Naive thymus-derived CD4-positive, alpha-beta T cell (primary cell): Measurements from ENCODE around the gene SEC14L5. TPM values are rescaled to one million over a fixed set of nuclear protein-coding genes. Genes with fewer than 3 reads are reported as not detected.

Source experiments
- ATAC-seq: fragments of 150-1000 bp; cut with Tn5 transposase; 2 replicates; pipeline ENCODE4 v1.10.0; 2021; ENCODE audit warnings: mild to moderate bottlenecking, moderate library complexity
- CTCF ChIA-PET: fragments of 350-600 bp; sonication (Branson Sonifier 250); formaldehyde crosslinking; loops from one replicate; lab custom pipeline; 2021; ENCODE audit warnings: antibody characterized with exemption; lab: Charles Lee
- POLR2A ChIA-PET: fragments of 350-600 bp; sonication (Branson Sonifier 250); formaldehyde crosslinking; loops from one replicate; lab custom pipeline; 2021; ENCODE audit warnings: antibody characterized with exemption, inconsistent platforms; lab: Charles Lee
- DNase-seq, 9 donors: peaks; one replicate each; pipeline versions ENCODE4 v3.0.0 to v3.0.0-alpha.2; 2020 to 2022; ENCODE audit warnings: mixed read lengths in 1 of 9
- H3K27ac ChIP-seq: one replicate; pipeline ENCODE4 v1.7.0; 2013; ENCODE audit warnings: mild to moderate bottlenecking, low read depth, low read length, moderate library complexity
- H3K27me3 ChIP-seq, 2 donors: one replicate each; pipeline ENCODE4 v1.7.0; 2013; ENCODE audit warnings: low read length in 2 of 2, mild to moderate bottlenecking in 2 of 2, moderate library complexity in 2 of 2; ENCODE audit not compliant: control insufficient read depth in 2 of 2, insufficient read depth in 2 of 2
- H3K36me3 ChIP-seq, 3 experiments: 1 replicate in 2 of 3; 2 replicates in 1 of 3; pipeline ENCODE4 v1.7.0; 2013; ENCODE audit warnings: low read length in 3 of 3, mild to moderate bottlenecking in 3 of 3, moderate library complexity in 1 of 3; ENCODE audit not compliant: insufficient read depth in 3 of 3, control insufficient read depth in 2 of 3
- H3K4me1 ChIP-seq, 2 donors: one replicate each; pipeline ENCODE4 v1.7.0; 2013; ENCODE audit warnings: low read length in 2 of 2, mild to moderate bottlenecking in 2 of 2, moderate library complexity in 1 of 2; ENCODE audit not compliant: control insufficient read depth in 2 of 2, insufficient read depth in 2 of 2
- H3K4me3 ChIP-seq: 2 replicates; pipeline ENCODE4 v1.7.0; 2013; ENCODE audit warnings: mild to moderate bottlenecking, low read length
- H3K9me3 ChIP-seq, 3 experiments: 1 replicate in 2 of 3; 2 replicates in 1 of 3; pipeline ENCODE4 v1.7.0; 2013; ENCODE audit warnings: low read length in 3 of 3; ENCODE audit not compliant: control insufficient read depth in 2 of 3
- H3K27ac Mint-ChIP-seq, 9 donors: one replicate each; pipeline ENCODE4 v1.8.0; 2020 to 2022; ENCODE audit warnings: mixed read lengths in 9 of 9, mild to moderate bottlenecking in 8 of 9, moderate library complexity in 5 of 9, inconsistent platforms in 2 of 9
- H3K27me3 Mint-ChIP-seq, 5 donors: one replicate each; pipeline ENCODE4 v1.8.0; 2021 to 2022; ENCODE audit warnings: mixed read lengths in 5 of 5, mild to moderate bottlenecking in 1 of 5
- H3K36me3 Mint-ChIP-seq, 5 donors: one replicate each; pipeline ENCODE4 v1.8.0; 2020 to 2022; ENCODE audit warnings: mixed read lengths in 5 of 5, mild to moderate bottlenecking in 3 of 5, inconsistent platforms in 1 of 5
- H3K4me1 Mint-ChIP-seq, 7 donors: one replicate each; pipeline ENCODE4 v1.8.0; 2020 to 2022; ENCODE audit warnings: mixed read lengths in 7 of 7, mild to moderate bottlenecking in 3 of 7, inconsistent platforms in 1 of 7
- H3K4me3 Mint-ChIP-seq, 10 donors: one replicate each; pipeline ENCODE4 v1.8.0; 2020 to 2022; ENCODE audit warnings: mild to moderate bottlenecking in 10 of 10, mixed read lengths in 10 of 10, moderate library complexity in 6 of 10, inconsistent platforms in 2 of 10
- H3K9me3 Mint-ChIP-seq, 11 donors: one replicate each; pipeline ENCODE4 v1.8.0; 2020 to 2022; ENCODE audit warnings: mixed read lengths in 11 of 11, mild to moderate bottlenecking in 4 of 11, inconsistent platforms in 1 of 11, moderate library complexity in 1 of 11
- intact Hi-C, 2 donors: fragments of 100-400 bp; cut with micrococcal nuclease; formaldehyde crosslinking; loops; one replicate each; pipeline ENCODE4 v1.15.1; 2023
- polyA plus RNA-seq, 2 donors: library from polyadenylated mRNA; unstranded; fragments of 300-500 nt; fragmentation: Illumina TruSeq; gene quantifications; one replicate each; pipeline ENCODE4 v1.2.3, GENCODE V29; 2021
- total RNA-seq, 6 experiments: library from RNA in 5 of 6; stranded (reverse) in 5 of 6; gene quantifications; 1 replicate in 5 of 6; 2 replicates in 1 of 6; pipeline ENCODE4 v1.2.3 and lab custom pipeline; 2021 to 2026

SEC14L5 gene
- total and polyA plus RNA-seq, 7 experiments from 2014 or later, result 0.21 to 1.0 TPM; not detected in 5

DNA sequence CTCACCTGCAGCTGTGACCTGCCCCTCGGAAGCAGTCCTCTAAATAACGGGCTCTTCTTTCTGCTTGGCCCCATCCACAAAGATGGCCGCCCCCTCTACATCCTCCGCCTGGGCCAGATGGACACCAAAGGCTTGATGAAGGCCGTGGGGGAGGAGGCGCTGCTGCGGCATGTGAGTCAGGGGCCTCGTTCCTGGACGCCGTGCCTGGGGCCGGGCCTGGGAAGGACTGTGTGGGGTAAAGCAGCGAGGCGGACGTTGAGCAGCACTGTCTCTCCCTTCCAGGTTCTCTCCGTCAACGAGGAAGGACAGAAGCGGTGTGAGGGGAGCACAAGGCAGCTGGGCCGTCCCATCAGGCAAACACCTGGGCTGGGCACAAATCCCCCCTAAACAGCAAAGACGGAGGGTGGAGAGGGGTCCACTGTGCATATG lies 42.5 kb downstream of the SEC14L5 start:
- intact Hi-C loops, result no loop called here
- Mint-ChIP-seq H3K4me1 (no peaks in the 10 kb centered on the region), H3K27me3 (peaks cover 0 to 21% (median 17%) of the 10 kb centered on the region in 5 donors), H3K4me3 (no peak overlapping the region), H3K36me3 (no peaks in the 10 kb centered on the region), H3K27ac (no peak overlapping the region), H3K9me3 (no peaks in the 10 kb centered on the region)
- no peaks in the 10 kb centered on the region for H3K36me3 ChIP-seq
- POLR2A ChIA-PET, result no interaction called here
- no peaks in the 10 kb centered on the region for H3K9me3 ChIP-seq
- no peak overlapping the region for H3K4me3 ChIP-seq
- H3K27ac ChIP-seq, result no peak overlapping the region
- ATAC-seq (no peak), DNase-seq (no peak)
- CTCF ChIA-PET, result no interaction called here
- H3K4me1 ChIP-seq, result no peaks in the 10 kb centered on the region
- no peaks in the 10 kb centered on the region for H3K27me3 ChIP-seq

DNA sequence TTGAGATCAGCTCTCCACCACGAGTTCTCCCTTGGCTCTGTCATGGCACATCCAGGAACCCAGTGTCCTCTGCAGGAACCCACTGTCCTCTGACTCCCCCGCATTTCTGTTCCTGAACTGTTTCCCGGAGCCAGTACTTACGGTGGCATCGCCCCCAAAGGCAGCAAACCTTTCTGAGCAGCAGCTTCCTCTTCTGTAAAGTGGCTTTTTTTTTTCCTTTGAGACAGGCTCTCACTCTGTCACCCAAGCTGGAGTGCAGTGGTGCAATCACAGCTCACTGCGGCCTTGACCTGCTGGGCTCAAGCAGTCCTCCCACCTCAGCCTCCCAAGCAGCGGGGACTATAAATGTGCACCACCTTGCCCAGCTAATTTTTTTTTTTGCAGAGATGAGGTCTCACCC lies 43.4 kb downstream of the SEC14L5 start:
- no peaks in the 10 kb centered on the region for H3K9me3 Mint-ChIP-seq
- no peak overlapping the region for H3K4me3 ChIP-seq
- no peaks in the 10 kb centered on the region for H3K4me1 Mint-ChIP-seq
- no peak for DNase-seq
- ChIA-PET POLR2A (no interaction called here), CTCF (interaction anchor here (0.7 kb wide), 1 partner anchor 60 kb away, joined by 3 read pairs; no protein-coding TSS in a partner anchor)
- H3K27ac Mint-ChIP-seq, result no peak overlapping the region
- ATAC-seq, result no peak
- no peak overlapping the region for H3K27ac ChIP-seq
- H3K4me1 ChIP-seq, result no peaks in the 10 kb centered on the region
- intact Hi-C loops, result no loop called here
- H3K27me3 Mint-ChIP-seq, result peaks cover 0 to 14% (median 9%) of the 10 kb centered on the region in 5 donors
- no peaks in the 10 kb centered on the region for H3K9me3 ChIP-seq
- no peaks in the 10 kb centered on the region for H3K27me3 ChIP-seq
- no peak overlapping the region for H3K4me3 Mint-ChIP-seq
- H3K36me3 ChIP-seq, result no peaks in the 10 kb centered on the region
- H3K36me3 Mint-ChIP-seq, result no peaks in the 10 kb centered on the region

DNA sequence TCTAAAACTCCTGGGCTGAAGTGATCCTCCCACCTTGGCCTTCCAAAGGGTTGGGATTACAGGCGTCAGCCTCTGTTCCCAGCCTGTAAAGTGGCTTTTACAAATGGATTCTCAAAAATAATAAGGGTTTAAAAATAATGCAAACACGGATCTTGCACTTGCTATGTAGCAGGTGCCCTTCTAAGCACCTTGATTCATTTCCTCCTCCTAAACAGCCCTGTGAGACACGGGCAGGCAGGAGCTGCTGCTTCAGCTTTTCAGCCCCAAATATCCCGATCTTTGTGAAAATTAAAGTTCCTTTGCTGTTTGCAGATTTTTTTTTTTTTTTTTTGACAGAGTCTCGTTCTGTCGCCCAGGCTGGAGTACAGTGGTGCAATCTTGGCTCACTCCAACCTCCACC lies 43.9 kb downstream of the SEC14L5 start:
- Histone ChIP-seq H3K36me3 (no peaks in the 10 kb centered on the region), H3K9me3 (no peaks in the 10 kb centered on the region), H3K4me1 (no peaks in the 10 kb centered on the region), H3K4me3 (no peak overlapping the region), H3K27ac (no peak overlapping the region), H3K27me3 (no peaks in the 10 kb centered on the region)
- peaks cover 0 to 14% (median 5%) of the 10 kb centered on the region in 5 donors for H3K27me3 Mint-ChIP-seq
- POLR2A ChIA-PET, result no interaction called here
- intact Hi-C loops, result no loop called here
- DNase-seq (no peak), ATAC-seq (no peak)
- no peaks in the 10 kb centered on the region for H3K9me3 Mint-ChIP-seq
- no peaks in the 10 kb centered on the region for H3K36me3 Mint-ChIP-seq
- CTCF ChIA-PET, result interaction anchor here (0.5 kb wide), 1 partner anchor 48 kb away, joined by 4 read pairs; no protein-coding TSS in a partner anchor
- no peak overlapping the region for H3K27ac Mint-ChIP-seq
- H3K4me3 Mint-ChIP-seq, result no peak overlapping the region
- H3K4me1 Mint-ChIP-seq, result no peaks in the 10 kb centered on the region

DNA sequence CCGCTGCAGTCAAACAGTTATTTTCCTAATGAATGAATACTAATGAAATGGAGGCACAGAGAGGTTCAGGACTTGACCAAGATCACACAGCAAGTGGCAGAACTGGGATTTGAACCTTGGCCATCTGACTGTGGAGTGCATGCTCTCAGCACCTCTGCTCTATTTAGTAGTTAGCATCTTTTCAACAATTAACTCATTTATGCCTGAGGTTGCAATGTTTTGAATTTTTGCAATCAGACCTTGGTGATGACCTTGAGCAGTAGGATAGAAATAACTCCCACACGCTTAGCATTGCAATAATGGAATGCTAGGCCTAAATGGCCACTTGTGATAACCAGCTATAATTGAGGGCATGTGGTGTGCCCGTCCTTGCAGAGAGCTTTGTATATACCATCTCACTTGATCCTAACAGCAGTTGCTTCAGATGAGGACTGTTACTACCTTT lies 44.6 kb downstream of the SEC14L5 start:
- peaks cover 0 to 9% (median 4%) of the 10 kb centered on the region in 5 donors for H3K27me3 Mint-ChIP-seq
- Histone ChIP-seq H3K27ac (no peak overlapping the region), H3K4me1 (no peaks in the 10 kb centered on the region), H3K36me3 (no peaks in the 10 kb centered on the region), H3K27me3 (no peaks in the 10 kb centered on the region), H3K4me3 (no peak overlapping the region), H3K9me3 (no peaks in the 10 kb centered on the region)
- ChIA-PET POLR2A (no interaction called here), CTCF (interaction anchor here (0.5 kb wide), 1 partner anchor 49 kb away, joined by 4 read pairs; no protein-coding TSS in a partner anchor)
- H3K9me3 Mint-ChIP-seq, result no peaks in the 10 kb centered on the region
- DNase-seq (no peak), ATAC-seq (no peak)
- no peak overlapping the region for H3K27ac Mint-ChIP-seq
- no peaks in the 10 kb centered on the region for H3K4me1 Mint-ChIP-seq
- H3K4me3 Mint-ChIP-seq, result no peak overlapping the region
- intact Hi-C loops, result no loop called here
- H3K36me3 Mint-ChIP-seq, result no peaks in the 10 kb centered on the region

DNA sequence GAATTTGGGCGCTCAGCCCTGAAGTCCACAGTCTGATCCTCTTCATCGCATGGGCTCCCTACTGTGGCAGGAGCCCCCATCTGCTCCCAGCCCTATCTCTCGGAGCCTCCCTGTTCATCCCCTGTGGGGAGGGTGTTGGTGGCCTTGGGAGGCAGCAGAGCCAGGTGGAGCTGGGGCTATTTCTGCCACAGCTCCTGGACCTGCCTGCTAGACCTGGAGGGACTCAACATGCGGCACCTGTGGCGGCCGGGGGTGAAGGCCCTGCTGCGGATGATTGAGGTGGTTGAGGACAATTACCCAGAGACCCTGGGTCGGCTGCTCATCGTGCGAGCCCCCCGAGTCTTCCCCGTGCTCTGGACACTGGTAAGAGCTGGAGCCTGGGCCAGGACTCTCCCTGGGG lies 45.1 kb downstream of the SEC14L5 start:
- Histone ChIP-seq H3K4me1 (no peaks in the 10 kb centered on the region), H3K9me3 (no peaks in the 10 kb centered on the region), H3K4me3 (no peak overlapping the region), H3K27me3 (no peaks in the 10 kb centered on the region), H3K36me3 (no peaks in the 10 kb centered on the region), H3K27ac (no peak overlapping the region)
- intact Hi-C loops, result no loop called here
- H3K36me3 Mint-ChIP-seq, result no peaks in the 10 kb centered on the region
- DNase-seq (no peak), ATAC-seq (no peak)
- no peak overlapping the region for H3K27ac Mint-ChIP-seq
- no peaks in the 10 kb centered on the region for H3K4me1 Mint-ChIP-seq
- POLR2A ChIA-PET, result no interaction called here
- CTCF ChIA-PET, result no interaction called here
- H3K4me3 Mint-ChIP-seq, result no peak overlapping the region
- H3K9me3 Mint-ChIP-seq, result no peaks in the 10 kb centered on the region
- H3K27me3 Mint-ChIP-seq, result peaks cover 0 to 9% (median 4%) of the 10 kb centered on the region in 5 donors

DNA sequence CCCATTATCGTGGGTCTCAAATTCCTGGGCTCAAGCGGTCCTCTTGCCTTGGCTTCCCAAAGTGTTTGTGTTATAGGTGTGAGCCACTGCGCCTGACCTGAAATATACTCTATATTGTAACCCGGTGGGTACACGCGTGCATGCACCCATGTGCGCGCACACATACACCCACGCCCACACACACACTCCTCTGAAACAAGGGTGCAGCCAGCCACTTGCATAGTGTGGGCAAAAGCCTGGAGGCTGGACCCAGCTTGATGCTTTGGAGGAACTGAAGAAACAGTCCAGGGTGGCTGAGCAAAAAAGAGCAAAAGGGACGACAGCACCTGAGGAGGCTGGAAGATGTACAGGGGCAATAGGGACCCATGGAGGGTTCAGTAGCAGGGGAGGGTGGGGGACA lies 45.7 kb downstream of the SEC14L5 start:
- CTCF ChIA-PET, result interaction anchor here (0.6 kb wide), 1 partner anchor 851 kb away, joined by 3 read pairs; no protein-coding TSS in a partner anchor
- H3K27me3 ChIP-seq, result no peaks in the 10 kb centered on the region
- H3K27me3 Mint-ChIP-seq, result peaks cover 0 to 6% (median 3%) of the 10 kb centered on the region in 5 donors
- no peaks in the 10 kb centered on the region for H3K9me3 Mint-ChIP-seq
- H3K27ac ChIP-seq, result no peak overlapping the region
- H3K9me3 ChIP-seq, result no peaks in the 10 kb centered on the region
- H3K4me1 ChIP-seq, result no peaks in the 10 kb centered on the region
- H3K4me3 Mint-ChIP-seq, result no peak overlapping the region
- H3K4me3 ChIP-seq, result no peak overlapping the region
- intact Hi-C loops, result no loop called here
- POLR2A ChIA-PET, result no interaction called here
- DNase-seq (no peak), ATAC-seq (no peak)
- no peak overlapping the region for H3K27ac Mint-ChIP-seq
- no peaks in the 10 kb centered on the region for H3K4me1 Mint-ChIP-seq
- H3K36me3 ChIP-seq, result no peaks in the 10 kb centered on the region
- no peaks in the 10 kb centered on the region for H3K36me3 Mint-ChIP-seq

DNA sequence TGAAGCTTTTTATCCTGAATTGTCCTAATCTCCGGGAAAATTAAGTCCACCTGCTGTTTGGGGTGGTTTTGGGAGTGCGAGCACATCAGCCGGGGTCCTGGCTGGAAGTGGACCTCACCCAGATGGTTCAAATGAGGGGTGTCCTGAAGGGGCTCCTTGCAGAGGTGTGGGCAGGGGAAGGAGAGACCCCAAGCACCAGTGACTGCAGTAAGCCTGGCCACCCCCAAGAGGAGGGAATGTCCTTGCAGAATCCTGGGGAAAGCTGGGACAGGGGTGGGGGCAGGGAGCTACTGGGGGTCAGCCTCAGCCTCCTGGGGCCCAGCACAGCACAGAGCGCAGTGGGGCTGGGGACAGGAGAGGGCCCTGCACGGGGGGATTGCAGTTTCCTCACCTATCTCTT lies 46.2 kb downstream of the SEC14L5 start:
- ATAC-seq, result no peak

More for the DNA sequence above, 46.2 kb downstream of the SEC14L5 start:
- ChIA-PET POLR2A (no interaction called here), CTCF (interaction anchor here (0.6 kb wide), 1 partner anchor 852 kb away, joined by 3 read pairs; no protein-coding TSS in a partner anchor)
- Histone ChIP-seq H3K9me3 (no peaks in the 10 kb centered on the region), H3K27me3 (no peaks in the 10 kb centered on the region), H3K36me3 (no peaks in the 10 kb centered on the region), H3K4me1 (no peaks in the 10 kb centered on the region), H3K27ac (no peak overlapping the region), H3K4me3 (no peak overlapping the region)
- Mint-ChIP-seq H3K27me3 (peaks cover 0 to 8% (median 0%) of the 10 kb centered on the region in 5 donors), H3K9me3 (no peaks in the 10 kb centered on the region), H3K36me3 (no peaks in the 10 kb centered on the region), H3K4me3 (no peak overlapping the region), H3K27ac (no peak overlapping the region), H3K4me1 (no peaks in the 10 kb centered on the region)
- intact Hi-C loops, result no loop called here
- no peak for DNase-seq
